ENCODE data around the gene GNL2.

Gene GNL2

GRCh38 chr1:37633040-37633937 is 37.6 kb upstream of the GNL2 start:
- H3K79me2 ChIP-seq (ENCODE audit: control insufficient read depth, low read length), result no peaks in the 10 kb centered on the region
- no peak overlapping the region for H3K4me3 ChIP-seq (ENCODE audit: low read length)
- H3K9me3 ChIP-seq (ENCODE audit: control insufficient read depth, insufficient read depth, low read length), result no peaks in the 10 kb centered on the region
- TF ChIP-seq CTCF (IDR thresholded peaks at IDR 0.05; ENCODE audit: low read depth, low read length, poor library complexity, severe bottlenecking) (no peak), EZH2phosphoT487 (IDR thresholded peaks at IDR 0.05; ENCODE audit: borderline replicate concordance, low read length) (no peak)
- H3K27me3 ChIP-seq (ENCODE audit: control insufficient read depth, low read length), result peaks cover 77% of the 10 kb centered on the region
- no peaks in the 10 kb centered on the region for H3K9me2 ChIP-seq (replicated peaks; ENCODE audit: control insufficient read depth, low read length)
- H3K27ac ChIP-seq (ENCODE audit: low read depth, low read length), result no peak overlapping the region
- no peaks in the 10 kb centered on the region for H3K36me3 ChIP-seq (ENCODE audit: control insufficient read depth, low read length)
- H4K20me1 ChIP-seq (ENCODE audit: control insufficient read depth, insufficient read depth, low read depth, low read length), result no peaks in the 10 kb centered on the region
- H3K4me1 ChIP-seq (ENCODE audit: control insufficient read depth, low read length), result no peaks in the 10 kb centered on the region
- no peak overlapping the region for H3K4me2 ChIP-seq (ENCODE audit: low read length)
- no peaks in the 10 kb centered on the region for H3F3A ChIP-seq (ENCODE audit: control insufficient read depth, insufficient read depth)

- TF ChIP-seq CTCF (IDR thresholded peaks at IDR 0.05; ENCODE audit: low read depth, low read length, poor library complexity, severe bottlenecking), result no peak
- no peak for TF ChIP-seq EZH2phosphoT487 (IDR thresholded peaks at IDR 0.05; ENCODE audit: borderline replicate concordance, low read length)
- Histone ChIP-seq H3K27me3 (ENCODE audit: control insufficient read depth, low read length) (peaks cover 74% of the 10 kb centered on the region), H3K79me2 (ENCODE audit: control insufficient read depth, low read length) (no peaks in the 10 kb centered on the region), H3K9me3 (ENCODE audit: control insufficient read depth, insufficient read depth, low read length) (no peaks in the 10 kb centered on the region), H3K4me2 (ENCODE audit: low read length) (no peak overlapping the region), H3K4me3 (ENCODE audit: low read length) (no peak overlapping the region), H3K9me2 (replicated peaks; ENCODE audit: control insufficient read depth, low read length) (no peaks in the 10 kb centered on the region), H3K27ac (ENCODE audit: low read depth, low read length) (no peak overlapping the region), H4K20me1 (ENCODE audit: control insufficient read depth, insufficient read depth, low read depth, low read length) (no peaks in the 10 kb centered on the region), H3K4me1 (ENCODE audit: control insufficient read depth, low read length) (no peaks in the 10 kb centered on the region), H3K36me3 (ENCODE audit: control insufficient read depth, low read length) (no peaks in the 10 kb centered on the region), H3F3A (ENCODE audit: control insufficient read depth, insufficient read depth) (no peaks in the 10 kb centered on the region)
Measured at GRCh38 chr1:37631036-37631435, 35.3 kb upstream of the GNL2 start.

GRCh38 chr1:37630426-37631028 is 34.8 kb upstream of the GNL2 start:
- H3K27me3 ChIP-seq (ENCODE audit: control insufficient read depth, low read length), result peaks cover 69% of the 10 kb centered on the region
- H3F3A ChIP-seq (ENCODE audit: control insufficient read depth, insufficient read depth), result no peaks in the 10 kb centered on the region
- H3K4me1 ChIP-seq (ENCODE audit: control insufficient read depth, low read length), result no peaks in the 10 kb centered on the region
- H3K36me3 ChIP-seq (ENCODE audit: control insufficient read depth, low read length), result no peaks in the 10 kb centered on the region
- no peak for TF ChIP-seq EZH2phosphoT487 (IDR thresholded peaks at IDR 0.05; ENCODE audit: borderline replicate concordance, low read length)
- H3K9me2 ChIP-seq (replicated peaks; ENCODE audit: control insufficient read depth, low read length), result no peaks in the 10 kb centered on the region
- H3K79me2 ChIP-seq (ENCODE audit: control insufficient read depth, low read length), result no peaks in the 10 kb centered on the region
- H3K4me2 ChIP-seq (ENCODE audit: low read length), result no peak overlapping the region
- H3K27ac ChIP-seq (ENCODE audit: low read depth, low read length), result no peak overlapping the region
- H4K20me1 ChIP-seq (ENCODE audit: control insufficient read depth, insufficient read depth, low read depth, low read length), result no peaks in the 10 kb centered on the region
- H3K9me3 ChIP-seq (ENCODE audit: control insufficient read depth, insufficient read depth, low read length), result no peaks in the 10 kb centered on the region
- H3K4me3 ChIP-seq (ENCODE audit: low read length), result no peak overlapping the region

All from DOHH2 (cell line).